ENCODE results near the gene MGA. TPM values are rescaled to one million over a fixed set of nuclear protein-coding genes. Genes with fewer than 3 reads are reported as not detected.

Gene MGA
- total RNA-seq, 2 experiments from 2014 or later = 33.5 to 37.5 TPM

Small RNAs within 50 kb of the gene (microRNA-seq; reads per million reads assigned to microRNA genes)
- not detected for gene MIR626

Other genes starting within 250 kb of the MGA start
- 10 to 100 TPM; 36.3 to 43.4 TPM for gene RTF1, start 243.3 kb upstream of the MGA start, total RNA-seq
- gene ITPKA, start 166.5 kb upstream of the MGA start, total RNA-seq = under 1 TPM in 1 of 2 experiments, not detected in 1; 0.52 TPM
- under 1 TPM; 0.20 to 0.30 TPM for gene LTK, start 146.6 kb upstream of the MGA start, total RNA-seq
- gene RPAP1, start 116.1 kb upstream of the MGA start, total RNA-seq = 10 to 100 TPM; 38.2 to 40.0 TPM
- gene TYRO3, start 101.2 kb upstream of the MGA start, total RNA-seq = under 1 TPM; 0.32 to 0.66 TPM
- gene MAPKBP1, start 114.1 kb downstream of the MGA start, total RNA-seq = 10 to 100 TPM; 24.7 to 33.1 TPM
- gene JMJD7, start 167.7 kb downstream of the MGA start, total RNA-seq = 10 to 100 TPM; 12.0 to 21.9 TPM
- 1 to 10 TPM; 2.8 to 7.7 TPM for gene PLA2G4B, start 178.4 kb downstream of the MGA start, total RNA-seq
- gene SPTBN5, start 233.6 kb downstream of the MGA start, total RNA-seq = under 1 TPM; 0.54 to 0.91 TPM